Hindlimb muscle (tissue), 1 donor: Measurements from ENCODE around the gene PCDH17. TPM values are rescaled to one million over a fixed set of nuclear protein-coding genes. Genes with fewer than 3 reads are reported as not detected.

Source experiments
- DNase-seq: peaks from one replicate; pipeline ENCODE4 v3.0.0-alpha.2; 2013
- polyA plus RNA-seq: library from polyadenylated mRNA; unstranded; fragments of 120-200 nt; gene quantifications from one replicate; pipeline ENCODE4 v1.2.1, GENCODE V29; 2013; ENCODE audit not compliant: insufficient read length

PCDH17 gene
- polyA plus RNA-seq, 1 donor: 6.1 TPM

DNA sequence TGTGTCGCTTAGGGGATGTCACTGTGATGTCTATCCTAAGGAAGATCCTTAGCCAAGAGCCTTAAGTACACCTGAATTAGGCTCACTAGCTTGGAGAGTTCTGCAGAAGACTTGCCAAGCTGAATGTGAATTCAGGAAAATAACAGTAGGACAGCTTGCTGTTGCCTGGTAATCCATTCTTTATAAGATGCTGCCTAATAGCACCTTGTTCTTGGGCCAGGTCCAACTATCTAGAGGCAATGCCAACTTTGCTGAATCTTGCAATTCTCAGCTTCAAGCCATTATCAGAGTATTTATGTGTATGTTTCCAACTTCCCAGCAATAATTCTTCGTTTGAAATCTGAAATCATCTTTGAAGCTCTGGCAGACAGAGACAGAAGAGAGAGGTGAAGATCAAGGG is 102.8 kb downstream of the PCDH17 start:
- DNase-seq: no peak

DNA sequence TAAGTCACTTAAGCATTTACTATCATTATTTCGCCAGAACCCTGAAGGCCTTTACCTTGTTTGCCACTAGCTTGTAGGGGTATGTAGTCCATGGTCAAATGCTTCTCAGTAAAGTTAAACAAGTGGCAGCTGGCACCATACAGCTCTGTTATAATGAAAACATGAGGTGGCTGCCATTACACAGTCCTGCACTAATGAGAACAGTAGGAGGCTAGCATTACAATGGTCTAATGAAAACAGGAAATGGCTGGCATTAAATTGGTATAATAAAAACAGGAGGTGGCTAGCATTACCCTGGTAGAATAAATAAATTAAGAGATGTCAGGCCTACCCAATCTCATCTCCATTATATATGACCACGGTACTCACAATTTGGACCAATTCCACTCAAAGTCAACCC is 107.5 kb downstream of the PCDH17 start:
- DNase-seq: no peak

DNA sequence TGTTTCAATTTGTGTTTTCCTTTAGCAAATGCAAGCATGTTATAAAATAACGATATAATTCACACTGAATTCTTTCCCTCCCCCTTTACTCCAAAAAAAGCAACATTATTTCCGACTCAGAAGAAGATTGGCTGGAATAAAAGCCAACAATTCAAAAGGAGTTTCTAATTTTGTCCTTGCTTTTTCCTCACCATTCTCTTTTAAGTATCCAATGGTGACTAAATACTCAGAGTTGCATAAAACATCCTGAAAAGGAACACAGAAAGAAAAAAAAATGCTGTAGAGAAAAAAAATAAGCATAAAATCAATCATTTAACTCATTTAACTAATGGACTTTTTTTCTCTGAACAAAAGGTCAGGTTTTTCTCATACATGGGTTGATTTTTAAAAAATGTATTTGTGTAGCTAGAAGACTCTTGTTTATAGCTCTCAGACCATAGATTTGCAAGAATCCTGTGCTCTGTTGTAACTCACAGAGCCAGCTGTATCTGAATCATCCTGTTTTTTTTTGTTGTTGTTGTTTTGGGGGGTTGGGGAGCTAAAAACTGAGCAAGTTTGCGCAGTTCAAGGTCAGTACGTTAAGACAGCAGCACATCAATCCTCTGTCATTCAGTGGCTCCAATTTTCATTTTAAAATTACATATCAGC is 108.1 kb downstream of the PCDH17 start:
- no peak for DNase-seq

DNA sequence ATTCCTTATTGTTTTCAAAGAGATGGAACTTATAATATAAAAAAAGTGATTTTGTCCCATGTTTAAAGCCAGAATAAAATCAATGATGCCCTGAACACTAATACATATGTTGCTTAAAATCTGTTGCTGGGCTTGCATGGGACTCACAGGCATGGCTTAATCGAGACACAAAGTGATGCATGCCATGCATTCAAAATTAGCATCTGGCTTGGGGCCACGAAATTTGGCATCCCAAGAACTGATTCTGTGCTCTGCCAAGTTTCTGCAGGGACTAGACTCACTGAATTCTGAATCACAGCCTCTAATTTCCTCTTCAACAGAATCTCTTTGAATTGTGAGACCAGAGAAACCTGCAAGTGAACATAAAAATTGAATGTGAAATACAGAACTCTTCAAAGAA is 109.2 kb downstream of the PCDH17 start:
- DNase-seq: peak; percentile 7

DNA sequence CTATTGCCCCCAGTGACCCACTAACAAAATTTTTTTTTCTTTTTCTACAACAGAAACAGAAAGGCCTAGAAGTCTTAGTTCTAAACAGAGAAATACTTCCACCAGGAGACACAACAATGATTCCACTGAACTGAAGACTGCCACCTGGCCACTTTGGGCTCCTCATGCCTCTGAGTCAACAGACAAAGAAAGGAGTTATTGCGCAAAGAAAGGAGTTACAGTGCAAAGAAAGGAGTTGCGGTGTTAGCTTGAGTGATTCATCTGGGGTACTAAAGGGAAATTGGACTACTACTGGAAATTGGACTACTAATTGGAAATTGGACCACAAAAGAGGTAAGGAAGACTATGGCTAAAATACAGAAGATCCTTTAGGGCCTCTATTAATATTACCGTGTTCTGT is 116.6 kb downstream of the PCDH17 start:
- DNase-seq: no peak

DNA sequence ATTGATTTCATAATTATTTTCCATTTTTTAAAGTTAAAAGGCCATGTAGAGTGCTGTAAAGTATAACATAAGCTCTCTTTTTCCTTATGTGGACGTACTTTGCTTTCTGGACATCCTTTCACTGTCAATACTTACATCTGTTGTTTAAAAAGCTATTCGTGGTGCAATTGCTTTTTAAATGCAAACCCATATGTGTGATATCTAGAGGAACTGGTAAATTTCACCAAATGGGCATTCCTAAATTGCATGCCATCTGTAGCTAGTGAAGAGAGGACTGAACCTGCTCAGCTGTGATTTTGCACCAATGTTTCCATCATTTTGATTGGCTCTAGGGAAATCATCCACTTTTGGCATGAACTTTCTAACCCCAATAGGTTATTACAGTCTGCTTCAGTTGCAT is 129.4 kb downstream of the PCDH17 start:
- no peak for DNase-seq

DNA sequence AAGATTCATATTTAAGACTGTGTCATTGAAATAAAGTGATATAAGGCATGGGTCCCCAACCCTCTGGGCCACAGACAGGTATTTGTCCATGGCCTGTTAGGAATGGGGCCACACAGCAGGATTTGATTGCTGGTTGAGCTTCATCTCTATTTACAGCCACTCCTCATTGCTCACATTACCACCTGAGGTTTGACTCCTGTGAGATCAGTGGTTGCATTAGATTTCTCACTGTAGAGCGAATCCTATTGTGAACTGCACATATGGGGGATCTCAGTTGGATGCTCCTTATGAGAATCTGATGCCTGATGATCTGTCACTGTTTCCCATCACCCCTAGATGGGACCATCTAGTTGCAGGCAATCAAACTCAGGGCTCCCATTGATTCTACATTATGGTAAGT is 132.1 kb downstream of the PCDH17 start:
- no peak for DNase-seq
